Rectal smooth muscle tissue (tissue), 1 donor: Measurements from ENCODE around the gene OR5A2.
"Not testable (repeated sequence)": the region's sequence is repeated elsewhere in the genome, so short reads cannot be mapped to it uniquely, and the experiment has no call there.

Experiments used
- H3K27ac ChIP-seq: one replicate; pipeline ENCODE4 v1.7.0; 2013; ENCODE audit warnings: low read depth, low read length, inconsistent platforms
- H3K27me3 ChIP-seq: one replicate; pipeline ENCODE4 v1.7.0; 2013; ENCODE audit warnings: low read length; ENCODE audit not compliant: control insufficient read depth, insufficient read depth
- H3K36me3 ChIP-seq: one replicate; pipeline ENCODE4 v1.7.0; 2013; ENCODE audit warnings: low read length; ENCODE audit not compliant: control insufficient read depth, insufficient read depth
- H3K4me1 ChIP-seq: one replicate; pipeline ENCODE4 v1.7.0; 2013; ENCODE audit warnings: low read length; ENCODE audit not compliant: control insufficient read depth, insufficient read depth
- H3K4me3 ChIP-seq: one replicate; pipeline ENCODE4 v1.7.0; 2013; ENCODE audit warnings: low read length
- H3K9ac ChIP-seq: one replicate; pipeline ENCODE4 v1.7.0; 2013; ENCODE audit warnings: low read length

Gene OR5A2

DNA sequence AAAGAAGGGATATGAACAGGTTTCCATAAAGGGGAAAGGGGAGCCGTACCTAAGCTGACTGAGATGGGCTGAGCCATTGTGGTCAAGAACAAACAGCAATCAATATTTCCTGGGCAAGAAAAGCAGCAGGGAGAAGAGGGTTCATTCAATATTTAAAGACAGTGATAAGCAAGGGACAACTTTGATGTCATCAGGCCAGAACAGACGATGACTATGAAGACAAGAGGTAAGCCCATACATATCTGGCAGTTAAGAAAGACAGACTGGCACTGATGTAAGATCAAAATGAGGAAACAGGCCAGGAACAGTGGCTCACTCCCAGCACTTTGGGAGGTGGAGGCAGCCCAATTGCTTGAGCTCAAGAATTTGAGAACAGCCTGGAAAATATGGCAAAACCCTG is 2.4 kb downstream of the OR5A2 start:
- H3K36me3 ChIP-seq, result no peaks in the 10 kb centered on the region
- no peaks in the 10 kb centered on the region for H3K4me1 ChIP-seq
- no peak overlapping the region for H3K9ac ChIP-seq
- no peaks in the 10 kb centered on the region for H3K27me3 ChIP-seq
- no peak overlapping the region for H3K4me3 ChIP-seq
- no peak overlapping the region for H3K27ac ChIP-seq

DNA sequence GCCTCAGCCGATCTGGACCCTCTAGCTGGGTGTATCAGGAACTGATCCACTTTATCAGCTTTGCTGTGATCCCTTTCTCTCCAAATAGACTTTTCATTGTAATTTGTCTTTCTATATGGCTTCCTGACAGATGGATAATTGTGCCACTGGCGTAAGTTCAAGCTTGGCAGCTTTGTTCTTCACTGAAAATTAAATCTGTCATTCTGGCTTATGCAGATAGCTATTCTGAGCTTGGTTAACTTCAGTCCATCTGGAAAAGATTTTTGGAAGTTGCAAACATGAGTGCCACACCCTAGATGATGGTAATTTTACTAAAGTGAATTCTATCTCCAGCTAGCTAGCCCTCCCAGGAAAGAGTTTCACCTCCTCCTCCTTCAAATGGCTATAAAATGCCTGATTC is 8.1 kb downstream of the OR5A2 start:
- Histone ChIP-seq H3K27ac (no peak overlapping the region), H3K27me3 (no peaks in the 10 kb centered on the region), H3K4me1 (no peaks in the 10 kb centered on the region), H3K9ac (no peak overlapping the region), H3K4me3 (no peak overlapping the region), H3K36me3 (no peaks in the 10 kb centered on the region)

DNA sequence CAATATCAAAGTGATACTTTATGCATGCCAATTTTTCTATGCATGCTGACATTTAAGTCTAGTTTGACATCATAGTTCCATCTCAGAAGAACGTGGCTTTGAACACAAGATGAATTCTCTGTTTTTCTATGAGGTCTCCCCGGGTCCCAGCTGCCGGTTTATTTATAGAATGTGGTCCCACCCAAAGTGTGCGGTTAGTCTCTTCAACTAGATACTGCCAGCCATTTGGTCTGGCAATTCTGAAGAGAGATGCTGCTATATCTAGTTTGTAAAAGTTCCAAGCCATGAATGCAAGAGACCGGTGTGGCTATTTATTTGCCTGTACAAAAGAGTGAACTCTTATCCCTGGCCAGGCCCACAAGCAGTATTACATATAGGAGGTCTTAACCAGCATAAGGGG is 9.2 kb downstream of the OR5A2 start:
- Histone ChIP-seq H3K36me3 (no peaks in the 10 kb centered on the region), H3K9ac (no peak overlapping the region), H3K4me1 (no peaks in the 10 kb centered on the region), H3K27me3 (no peaks in the 10 kb centered on the region), H3K4me3 (no peak overlapping the region), H3K27ac (no peak overlapping the region)

DNA sequence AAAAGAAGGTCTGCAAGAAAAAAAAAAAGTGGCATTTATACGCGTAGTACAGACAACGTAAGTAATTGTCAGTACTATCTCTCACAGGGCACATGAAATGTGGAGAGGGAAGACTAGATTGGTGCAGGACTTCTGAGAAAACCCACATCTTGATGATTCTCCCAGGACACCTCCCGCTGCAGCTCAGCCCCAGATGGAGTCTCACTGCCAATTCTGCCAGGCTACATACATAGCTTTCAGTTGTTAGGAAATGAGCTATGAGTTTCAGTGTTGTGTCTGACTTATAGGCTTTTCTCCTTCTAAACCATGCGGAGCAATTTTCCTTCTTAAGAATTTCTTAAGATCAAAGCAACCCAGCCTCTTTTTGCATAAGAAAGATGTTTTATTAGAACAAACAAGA is 9.6 kb downstream of the OR5A2 start:
- Histone ChIP-seq H3K4me1 (no peaks in the 10 kb centered on the region), H3K36me3 (no peaks in the 10 kb centered on the region), H3K4me3 (no peak overlapping the region), H3K9ac (no peak overlapping the region), H3K27ac (no peak overlapping the region), H3K27me3 (no peaks in the 10 kb centered on the region)

DNA sequence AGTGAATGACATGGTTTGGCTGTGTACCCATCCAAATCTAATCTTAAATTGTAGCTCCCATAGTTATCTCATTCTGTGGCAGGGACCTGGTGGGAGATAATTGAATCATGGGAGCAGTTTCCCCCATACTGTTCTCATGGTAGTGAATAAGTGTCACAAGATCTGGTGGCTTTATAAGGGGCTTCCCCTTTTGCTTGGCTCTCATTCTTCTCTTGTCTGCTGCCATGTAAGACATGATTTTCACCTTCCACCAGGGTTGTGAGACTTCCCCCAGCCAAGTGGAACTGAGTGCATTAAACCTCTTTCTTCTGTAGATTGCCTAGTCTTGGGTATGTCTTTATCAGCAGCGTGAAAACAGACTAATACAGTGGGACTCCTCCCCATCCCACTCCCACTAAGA is 11.1 kb downstream of the OR5A2 start:
- Histone ChIP-seq H3K9ac (no peak overlapping the region), H3K4me1 (no peaks in the 10 kb centered on the region), H3K27ac (no peak overlapping the region), H3K27me3 (no peaks in the 10 kb centered on the region), H3K4me3 (no peak overlapping the region), H3K36me3 (no peaks in the 10 kb centered on the region)

DNA sequence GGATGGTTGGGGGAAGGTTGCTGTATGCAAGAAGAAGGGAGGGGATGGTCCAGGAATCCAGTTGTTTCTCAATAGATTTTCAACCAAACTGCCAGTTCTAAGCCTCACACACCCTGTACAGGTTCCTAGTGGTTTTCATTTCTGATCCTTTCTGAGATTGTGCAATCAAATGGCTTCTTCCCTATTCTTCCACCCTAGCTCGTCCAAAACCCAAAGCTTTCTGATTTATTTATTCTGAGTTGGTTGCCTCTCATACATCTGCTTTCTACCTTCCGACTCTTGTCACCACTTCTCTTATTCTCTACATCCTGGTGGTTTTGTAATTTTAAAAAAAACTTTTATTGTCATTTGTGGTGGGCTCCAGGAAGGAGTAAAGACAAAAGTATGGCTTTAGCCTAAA is 12.6 kb downstream of the OR5A2 start:
- no peak overlapping the region for H3K27ac ChIP-seq
- H3K9ac ChIP-seq, result no peak overlapping the region
- no peaks in the 10 kb centered on the region for H3K36me3 ChIP-seq
- no peaks in the 10 kb centered on the region for H3K27me3 ChIP-seq
- no peak overlapping the region for H3K4me3 ChIP-seq
- H3K4me1 ChIP-seq, result no peaks in the 10 kb centered on the region

- no peaks in the 10 kb centered on the region for H3K4me1 ChIP-seq
- H3K36me3 ChIP-seq, result no peaks in the 10 kb centered on the region
These were observed 22.7 kb downstream of the OR5A2 start for GRCh38 chr11:59403546-59403945.

DNA sequence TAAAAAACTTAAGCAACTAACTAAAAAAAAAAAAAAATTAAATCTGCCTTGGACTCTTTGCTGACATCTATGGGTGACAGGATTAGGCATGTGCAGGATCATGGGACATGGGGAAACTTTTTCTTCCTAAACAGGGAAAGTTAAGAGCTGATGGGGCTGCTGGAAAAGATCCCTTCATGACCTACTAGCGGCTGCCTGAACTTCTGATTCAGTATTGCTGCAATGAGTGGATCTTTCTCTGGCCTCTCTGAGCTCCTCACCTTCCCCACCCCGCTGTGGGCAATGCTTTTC is 25.0 kb downstream of the OR5A2 start:
- Histone ChIP-seq H3K4me1 (no peaks in the 10 kb centered on the region), H3K4me3 (no peak overlapping the region), H3K27me3 (no peaks in the 10 kb centered on the region), H3K36me3 (no peaks in the 10 kb centered on the region), H3K9ac (no peak overlapping the region), H3K27ac (no peak overlapping the region)

More at GRCh38 chr11:59403546-59403945, 22.7 kb downstream of the OR5A2 start:
- Histone ChIP-seq H3K9ac (no peak overlapping the region), H3K27me3 (no peaks in the 10 kb centered on the region), H3K4me3 (no peak overlapping the region), H3K27ac (no peak overlapping the region)

DNA sequence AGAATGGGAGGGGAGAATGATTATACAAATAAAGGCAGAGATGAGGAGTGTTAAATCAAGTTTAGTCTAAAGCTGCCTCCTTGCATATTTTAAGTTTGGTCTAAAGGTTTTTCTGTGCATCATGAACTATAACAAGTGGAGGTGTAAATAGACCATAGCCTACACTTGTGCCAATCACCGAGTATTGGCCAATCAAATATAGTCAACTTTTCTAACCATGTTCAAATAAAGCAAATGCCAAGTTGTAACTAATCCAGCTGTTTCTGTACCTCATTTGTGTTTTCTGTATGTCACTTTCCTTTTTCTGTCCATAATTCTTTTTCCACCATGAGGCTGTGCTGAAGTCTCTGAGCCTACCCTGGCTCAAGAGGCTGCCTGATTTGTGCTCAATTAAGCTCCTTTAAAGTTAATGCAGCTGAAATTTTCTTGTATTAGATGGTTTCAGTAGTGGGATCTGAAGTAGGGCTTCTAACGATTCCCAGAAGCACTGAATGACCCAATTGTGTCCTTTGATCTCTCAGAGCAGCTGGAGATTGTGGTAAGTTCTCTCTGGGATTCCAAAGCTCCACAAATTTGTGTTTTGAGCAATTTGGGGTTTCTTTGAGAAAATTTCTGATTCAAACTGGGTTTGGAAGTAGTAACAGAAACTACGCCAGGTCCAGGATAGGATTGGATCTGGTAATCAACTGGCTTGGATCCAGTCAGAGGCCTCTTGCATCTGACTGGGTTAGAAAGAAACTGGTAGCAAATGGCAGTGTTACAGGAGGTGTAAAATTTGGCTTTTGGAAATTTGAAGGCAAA is 25.6 kb downstream of the OR5A2 start:
- Histone ChIP-seq H3K4me1 (no peaks in the 10 kb centered on the region), H3K27me3 (no peaks in the 10 kb centered on the region), H3K27ac (no peak overlapping the region), H3K9ac (no peak overlapping the region), H3K36me3 (no peaks in the 10 kb centered on the region), H3K4me3 (no peak overlapping the region)

- Histone ChIP-seq H3K4me1 (no peaks in the 10 kb centered on the region), H3K27ac (no peak overlapping the region), H3K27me3 (no peaks in the 10 kb centered on the region)
These were observed 32.0 kb downstream of the OR5A2 start for GRCh38 chr11:59394186-59394585.

DNA sequence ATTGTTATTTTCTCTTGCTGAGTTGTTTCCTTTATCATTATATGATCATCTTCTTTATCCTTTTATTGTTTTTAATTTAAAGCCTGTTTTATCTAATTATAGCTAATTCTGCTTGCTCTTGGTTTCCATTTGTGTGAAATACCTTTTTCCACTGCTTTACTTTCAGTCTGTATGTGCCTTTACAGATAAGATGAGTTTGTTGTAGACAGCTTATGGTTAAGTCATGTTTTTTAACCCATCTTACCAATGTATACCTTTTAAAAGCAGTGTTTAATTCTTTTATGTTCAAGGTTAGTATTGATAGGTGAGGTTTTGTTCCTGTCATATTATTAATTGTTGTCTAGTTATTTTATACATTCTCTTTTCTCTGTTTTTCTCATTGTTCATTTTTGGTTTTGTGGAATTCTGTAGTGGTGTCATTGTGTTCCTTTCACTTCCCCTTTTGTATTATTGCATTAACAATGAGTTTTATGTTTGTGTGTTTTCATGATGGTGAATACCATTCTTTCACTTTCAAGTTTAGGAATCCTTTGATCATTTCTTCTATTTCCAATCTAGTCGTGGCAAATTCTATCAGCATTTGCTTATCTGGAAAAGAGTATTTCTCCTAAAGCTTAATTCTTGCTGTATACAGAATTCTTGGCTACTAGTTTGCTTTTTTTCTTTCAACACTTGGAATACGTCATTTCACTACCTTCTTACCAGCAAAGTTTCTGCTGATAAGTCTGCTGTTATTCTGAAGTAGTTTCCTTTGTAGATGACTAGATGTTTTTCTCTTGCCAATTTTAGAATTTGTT is 45.8 kb downstream of the OR5A2 start:
- no peak overlapping the region for H3K9ac ChIP-seq
- no peaks in the 10 kb centered on the region for H3K27me3 ChIP-seq
- no peak overlapping the region for H3K4me3 ChIP-seq
- no peaks in the 10 kb centered on the region for H3K36me3 ChIP-seq
- H3K27ac ChIP-seq, result no peak overlapping the region
- no peaks in the 10 kb centered on the region for H3K4me1 ChIP-seq

More at GRCh38 chr11:59394186-59394585, 32.0 kb downstream of the OR5A2 start:
- Histone ChIP-seq H3K4me3 (no peak overlapping the region), H3K36me3 (no peaks in the 10 kb centered on the region), H3K9ac (no peak overlapping the region)

GRCh38 chr11:59372324-59372723 is 53.9 kb downstream of the OR5A2 start:
- not testable (repeated sequence) for H3K4me1 ChIP-seq, H3K36me3 ChIP-seq, H3K9ac ChIP-seq, H3K27me3 ChIP-seq, H3K4me3 ChIP-seq, H3K27ac ChIP-seq
